Choroid plexus epithelial cell (primary cell): ENCODE measurements around the gene ZNF619.
A peak's percentile ranks its signal among the peaks of the same experiment; 100 is the strongest.

Source experiments
- DNase-seq: peaks from one replicate; pipeline ENCODE4 v3.0.0-alpha.2; 2010; ENCODE audit warnings: low read depth
- H3K4me3 ChIP-seq: 2 replicates; pipeline ENCODE4 v1.5.1; 2011; ENCODE audit warnings: low read depth, mild to moderate bottlenecking, control low read depth, low read length, moderate library complexity
- TF ChIP-seq, protein P1 (sequence below): conservative IDR thresholded peaks from 2 replicates; pipeline ENCODE4 v1.5.1; 2011; ENCODE audit warnings: low read depth, mild to moderate bottlenecking, control low read depth, inconsistent platforms, low read length, moderate library complexity

Gene ZNF619

DNA sequence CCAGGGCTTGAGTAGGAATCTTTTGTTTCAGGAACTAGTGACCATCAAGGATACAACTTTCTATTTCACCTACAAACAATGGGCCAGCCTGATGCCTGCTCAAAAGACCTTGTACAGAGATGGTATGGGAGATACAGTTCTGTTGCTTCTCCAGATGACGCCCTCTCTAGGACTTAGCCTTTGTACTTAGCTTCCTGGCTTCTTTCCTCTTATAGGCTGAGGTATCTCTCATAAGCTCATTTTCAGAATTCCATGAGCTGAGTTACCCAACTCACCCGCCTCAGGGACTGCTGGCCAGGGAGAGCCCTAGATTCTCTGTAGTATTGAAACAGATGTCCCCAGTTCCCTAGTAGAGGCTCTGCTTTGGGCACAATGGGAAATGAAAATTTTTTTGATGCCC lies 20.4 kb downstream of the ZNF619 start:
- DNase-seq, result no peak
- H3K4me3 ChIP-seq, result no peak overlapping the region
- TF ChIP-seq, protein P1, sequence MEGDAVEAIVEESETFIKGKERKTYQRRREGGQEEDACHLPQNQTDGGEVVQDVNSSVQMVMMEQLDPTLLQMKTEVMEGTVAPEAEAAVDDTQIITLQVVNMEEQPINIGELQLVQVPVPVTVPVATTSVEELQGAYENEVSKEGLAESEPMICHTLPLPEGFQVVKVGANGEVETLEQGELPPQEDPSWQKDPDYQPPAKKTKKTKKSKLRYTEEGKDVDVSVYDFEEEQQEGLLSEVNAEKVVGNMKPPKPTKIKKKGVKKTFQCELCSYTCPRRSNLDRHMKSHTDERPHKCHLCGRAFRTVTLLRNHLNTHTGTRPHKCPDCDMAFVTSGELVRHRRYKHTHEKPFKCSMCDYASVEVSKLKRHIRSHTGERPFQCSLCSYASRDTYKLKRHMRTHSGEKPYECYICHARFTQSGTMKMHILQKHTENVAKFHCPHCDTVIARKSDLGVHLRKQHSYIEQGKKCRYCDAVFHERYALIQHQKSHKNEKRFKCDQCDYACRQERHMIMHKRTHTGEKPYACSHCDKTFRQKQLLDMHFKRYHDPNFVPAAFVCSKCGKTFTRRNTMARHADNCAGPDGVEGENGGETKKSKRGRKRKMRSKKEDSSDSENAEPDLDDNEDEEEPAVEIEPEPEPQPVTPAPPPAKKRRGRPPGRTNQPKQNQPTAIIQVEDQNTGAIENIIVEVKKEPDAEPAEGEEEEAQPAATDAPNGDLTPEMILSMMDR, result no peak

DNA sequence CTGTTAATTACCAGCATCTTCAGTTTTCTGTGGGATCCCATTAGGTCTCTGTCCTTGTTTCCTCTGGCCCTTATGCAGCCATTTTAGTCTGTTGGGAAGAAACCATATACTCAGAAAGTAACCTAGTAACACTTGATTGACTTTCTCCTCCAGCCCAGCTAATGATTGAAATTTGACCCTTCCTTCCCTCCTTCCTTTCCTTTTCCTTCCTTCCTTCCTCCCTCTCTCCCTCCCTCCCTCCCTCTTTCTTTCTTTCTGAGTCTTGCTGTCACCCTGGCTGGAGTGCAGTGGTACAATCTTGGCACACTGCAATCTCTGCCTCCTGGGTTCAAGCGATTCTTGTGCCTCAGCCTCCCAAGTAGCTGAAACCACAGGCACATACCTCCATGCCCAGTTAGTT lies 23.0 kb downstream of the ZNF619 start:
- DNase-seq, result no peak
- TF ChIP-seq, protein P1, result no peak
- no peak overlapping the region for H3K4me3 ChIP-seq

DNA sequence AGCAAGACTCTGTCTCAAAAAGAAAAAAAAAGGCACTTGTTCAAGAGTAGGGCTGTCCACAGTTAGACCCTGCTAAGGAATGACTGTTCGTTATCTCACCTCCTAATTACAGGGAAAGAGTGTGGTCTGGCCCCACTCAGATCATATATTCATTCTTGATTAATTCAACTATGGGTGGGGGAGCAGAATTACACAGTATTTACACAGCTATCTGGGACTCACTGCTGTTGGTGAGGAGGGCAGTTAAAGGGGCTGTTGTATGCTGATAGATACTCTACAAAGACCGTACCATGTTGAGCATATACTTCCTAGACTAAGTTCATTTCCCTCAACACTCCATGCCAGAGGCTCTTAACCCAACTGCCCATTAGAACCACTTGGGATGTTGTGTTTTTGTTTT lies 25.1 kb downstream of the ZNF619 start:
- TF ChIP-seq, protein P1, result no peak

DNA sequence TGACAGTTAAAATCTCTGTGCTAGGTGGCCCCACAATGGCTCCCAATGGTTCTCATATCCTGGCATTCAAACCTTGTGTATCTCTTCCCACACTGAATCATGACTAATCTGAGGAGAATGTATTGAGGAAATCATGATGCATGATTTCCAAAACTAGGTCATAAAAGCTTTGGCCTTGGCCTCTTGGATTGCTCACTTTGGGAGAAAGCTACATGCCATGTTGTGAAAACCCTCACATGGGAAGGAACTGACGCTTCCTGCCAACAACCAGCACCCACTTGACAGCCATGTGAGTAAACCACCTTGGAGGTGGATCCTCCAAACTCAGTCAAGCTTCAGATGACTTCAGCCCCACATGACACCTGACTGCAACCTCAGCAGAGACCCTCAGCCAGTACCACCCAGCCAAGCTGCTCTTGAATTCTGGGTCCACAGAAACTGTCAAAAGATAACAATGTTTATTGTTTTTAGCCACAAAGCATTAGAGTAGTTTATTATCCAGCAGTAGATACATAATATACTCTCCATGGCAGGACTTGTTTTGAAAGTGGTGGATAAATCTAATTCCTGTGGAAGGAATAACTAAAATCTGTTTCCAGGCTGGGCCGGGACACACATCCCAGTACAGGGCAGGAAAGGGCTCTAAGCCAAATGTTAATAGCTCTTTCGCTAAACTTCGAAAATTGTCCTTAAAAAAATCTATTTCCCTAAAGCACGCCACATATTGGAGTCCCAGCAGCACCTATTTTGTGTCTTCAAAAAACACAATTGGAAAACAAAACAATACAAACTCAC lies 27.9 kb downstream of the ZNF619 start:
- TF ChIP-seq, protein P1, result no peak
- no peak overlapping the region for H3K4me3 ChIP-seq
- DNase-seq, result peak; percentile 97

More for the DNA sequence above, 25.1 kb downstream of the ZNF619 start:
- DNase-seq, result no peak
- H3K4me3 ChIP-seq, result no peak overlapping the region

DNA sequence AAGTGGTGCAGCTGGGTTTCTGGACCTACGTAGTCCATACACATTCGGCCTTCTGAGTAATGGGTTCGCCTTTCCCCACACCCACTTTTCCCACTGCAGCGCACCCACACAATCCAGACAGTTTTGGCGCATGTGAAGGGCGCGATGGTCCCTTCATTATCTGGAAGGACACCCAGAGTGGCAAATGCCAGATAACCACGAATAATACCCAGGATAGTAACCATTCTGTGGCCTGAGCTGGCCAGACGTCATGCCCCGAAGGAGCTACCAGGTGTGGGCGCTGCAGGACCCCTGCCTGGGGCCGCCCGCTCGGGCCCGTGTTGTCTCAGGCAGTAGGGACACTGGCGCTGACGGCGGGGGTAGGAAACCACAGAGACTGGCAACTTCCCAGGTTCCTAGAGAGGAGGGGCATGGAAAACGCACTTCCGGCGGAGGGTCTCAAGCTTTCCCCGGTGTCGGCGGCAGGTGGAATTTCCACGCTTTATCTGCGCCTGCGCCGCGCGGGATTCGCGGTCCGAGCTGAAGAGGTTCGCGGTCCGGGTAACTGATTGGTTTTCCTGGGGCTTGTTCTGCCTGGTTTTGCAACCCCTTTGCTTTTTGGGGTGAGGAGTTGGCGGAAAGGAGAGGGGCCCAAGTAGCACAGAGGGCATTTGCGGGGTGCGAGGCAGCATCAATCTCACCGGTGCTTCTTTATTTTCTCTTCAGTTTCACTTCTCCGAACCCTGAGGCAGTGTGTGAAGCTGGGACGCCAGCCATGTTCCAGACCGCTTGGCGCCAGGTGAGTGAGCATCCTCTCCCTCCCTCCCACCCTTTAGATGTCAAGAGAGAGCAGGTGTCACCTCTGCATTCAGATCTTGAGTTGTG lies 28.9 kb downstream of the ZNF619 start, which contains the start of gene ZNF620:
ZNF620 (plus strand) TSS at position 441 of the 864 bp plus-strand sequence; CDS start at position 755, 314 bp downstream.
- TF ChIP-seq, protein P1, result peak; percentile 58
- H3K4me3 ChIP-seq, result peak within 1 kb of the TSS; percentile 69
- peak; percentile 53 for DNase-seq

DNA sequence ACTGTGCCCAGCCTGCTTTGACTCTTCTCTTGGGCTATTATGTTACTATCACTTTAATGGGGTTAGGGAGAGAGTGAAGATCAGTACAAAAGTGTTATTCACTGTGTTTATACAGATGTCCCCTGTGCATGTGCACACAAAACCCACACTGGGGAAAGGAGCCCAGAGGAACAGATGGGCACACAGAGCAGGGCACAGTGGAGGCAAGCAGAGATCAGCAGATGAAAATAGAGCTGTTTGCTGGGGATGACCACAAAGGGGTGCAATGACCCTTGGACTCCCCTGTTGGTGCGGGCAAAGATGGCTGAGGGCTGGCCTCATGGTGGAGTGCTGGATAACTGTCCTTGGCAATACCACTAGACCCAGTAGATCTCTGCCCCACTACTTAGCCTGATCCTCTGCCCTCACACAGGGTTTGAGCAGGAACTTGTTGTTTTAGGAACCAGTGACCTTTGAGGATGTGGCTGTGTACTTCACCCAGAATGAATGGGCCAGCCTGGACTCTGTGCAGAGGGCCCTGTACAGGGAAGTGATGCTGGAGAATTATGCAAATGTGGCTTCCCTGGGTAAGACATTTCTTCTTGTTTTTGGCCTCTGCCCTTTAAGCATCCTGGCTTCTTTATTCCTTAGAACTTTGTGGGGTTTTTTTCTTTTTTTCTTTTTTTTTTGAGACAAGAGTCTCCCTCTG lies 34.3 kb downstream of the ZNF619 start:
- TF ChIP-seq, protein P1, result no peak

More for the DNA sequence above, 34.3 kb downstream of the ZNF619 start:
- no peak overlapping the region for H3K4me3 ChIP-seq
- no peak for DNase-seq
